NB4 (cell line): Measurements from ENCODE around the gene PRKAB1.
A peak's percentile ranks its signal among the peaks of the same experiment; 100 is the strongest.

ENCODE experiments used
- DNase-seq: peaks from one replicate; pipeline ENCODE4 v3.0.0; 2010; ENCODE audit warnings: low read depth
- H3K4me3 ChIP-seq: one replicate; pipeline ENCODE4 v1.5.1; 2011; ENCODE audit warnings: mild to moderate bottlenecking, low read depth, low read length, moderate library complexity
- MYC ChIP-seq: IDR thresholded peaks from 2 replicates; pipeline ENCODE4 v1.6.1; 2011; ENCODE audit warnings: low read depth, low read length
- POLR2A ChIP-seq: IDR thresholded peaks from 2 replicates; pipeline ENCODE4 v1.6.1; 2011; ENCODE audit warnings: mild to moderate bottlenecking; ENCODE audit not compliant: insufficient read length; ENCODE audit errors: extremely low read depth
- TF ChIP-seq, protein P1 (sequence below): IDR thresholded peaks from 2 replicates; pipeline ENCODE4 v1.6.1; 2011; ENCODE audit warnings: low read depth, low read length
- TF ChIP-seq, protein P2 (sequence below): IDR thresholded peaks from one replicate; pipeline ENCODE4 v1.5.1; 2012; ENCODE audit warnings: low read depth, low read length

PRKAB1 gene

DNA sequence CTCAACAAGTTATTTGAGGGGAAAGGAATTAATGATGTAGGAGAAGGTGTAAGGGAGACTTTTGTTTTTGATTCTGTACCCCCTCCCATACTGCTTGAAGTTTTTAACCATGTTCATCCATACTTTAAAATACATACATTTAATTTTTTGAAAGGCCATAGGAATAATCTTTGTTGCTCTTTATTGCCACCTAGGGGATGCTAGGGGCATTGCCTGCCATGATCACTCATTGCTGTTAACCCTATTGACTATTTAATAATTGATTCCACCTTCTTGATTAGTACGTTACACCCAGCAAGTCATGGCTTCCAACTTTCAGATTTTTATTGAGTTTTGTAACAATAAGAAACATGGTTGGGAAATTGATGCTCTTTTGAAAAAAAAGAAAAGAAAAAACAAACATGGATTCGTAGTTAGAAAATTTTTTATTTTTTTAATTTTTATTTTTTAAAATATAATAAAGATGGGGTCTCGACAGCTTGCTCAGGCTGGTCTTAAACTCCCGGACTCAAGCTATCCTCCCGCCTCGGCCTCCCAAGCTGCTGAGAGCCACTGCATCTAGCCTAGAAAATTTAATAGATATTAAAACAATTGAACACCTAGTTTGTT lies 8.5 kb upstream of the PRKAB1 start:
- H3K4me3 ChIP-seq = no peak overlapping the region
- TF ChIP-seq, protein P1, sequence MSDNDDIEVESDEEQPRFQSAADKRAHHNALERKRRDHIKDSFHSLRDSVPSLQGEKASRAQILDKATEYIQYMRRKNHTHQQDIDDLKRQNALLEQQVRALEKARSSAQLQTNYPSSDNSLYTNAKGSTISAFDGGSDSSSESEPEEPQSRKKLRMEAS = no peak
- TF ChIP-seq, protein P2, sequence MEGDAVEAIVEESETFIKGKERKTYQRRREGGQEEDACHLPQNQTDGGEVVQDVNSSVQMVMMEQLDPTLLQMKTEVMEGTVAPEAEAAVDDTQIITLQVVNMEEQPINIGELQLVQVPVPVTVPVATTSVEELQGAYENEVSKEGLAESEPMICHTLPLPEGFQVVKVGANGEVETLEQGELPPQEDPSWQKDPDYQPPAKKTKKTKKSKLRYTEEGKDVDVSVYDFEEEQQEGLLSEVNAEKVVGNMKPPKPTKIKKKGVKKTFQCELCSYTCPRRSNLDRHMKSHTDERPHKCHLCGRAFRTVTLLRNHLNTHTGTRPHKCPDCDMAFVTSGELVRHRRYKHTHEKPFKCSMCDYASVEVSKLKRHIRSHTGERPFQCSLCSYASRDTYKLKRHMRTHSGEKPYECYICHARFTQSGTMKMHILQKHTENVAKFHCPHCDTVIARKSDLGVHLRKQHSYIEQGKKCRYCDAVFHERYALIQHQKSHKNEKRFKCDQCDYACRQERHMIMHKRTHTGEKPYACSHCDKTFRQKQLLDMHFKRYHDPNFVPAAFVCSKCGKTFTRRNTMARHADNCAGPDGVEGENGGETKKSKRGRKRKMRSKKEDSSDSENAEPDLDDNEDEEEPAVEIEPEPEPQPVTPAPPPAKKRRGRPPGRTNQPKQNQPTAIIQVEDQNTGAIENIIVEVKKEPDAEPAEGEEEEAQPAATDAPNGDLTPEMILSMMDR = peak; percentile 96
- TF ChIP-seq MYC (no peak), POLR2A (no peak)
- DNase-seq = peak; percentile 55

DNA sequence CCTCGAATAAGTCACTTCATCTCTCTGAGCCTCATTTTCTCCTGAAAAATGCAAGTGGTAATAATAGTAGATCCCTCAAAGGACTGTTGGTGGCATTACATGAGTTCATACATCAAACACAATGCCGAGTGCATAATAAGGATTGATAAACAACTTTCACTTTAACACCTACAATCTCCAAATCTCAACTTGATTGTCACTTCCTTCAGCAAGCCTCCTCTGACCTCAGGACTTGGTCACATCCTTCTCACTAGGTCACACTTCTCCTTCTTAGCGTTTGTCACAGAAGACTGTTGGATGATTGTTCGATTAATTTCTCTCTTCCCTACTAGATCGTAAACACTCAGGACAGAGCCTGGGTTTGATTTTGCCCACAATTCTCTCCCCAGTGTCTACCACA lies 7.9 kb upstream of the PRKAB1 start:
- H3K4me3 ChIP-seq = no peak overlapping the region
- TF ChIP-seq, protein P1 = no peak
- TF ChIP-seq, protein P2 = no peak
- TF ChIP-seq POLR2A (no peak), MYC (no peak)
- no peak for DNase-seq

DNA sequence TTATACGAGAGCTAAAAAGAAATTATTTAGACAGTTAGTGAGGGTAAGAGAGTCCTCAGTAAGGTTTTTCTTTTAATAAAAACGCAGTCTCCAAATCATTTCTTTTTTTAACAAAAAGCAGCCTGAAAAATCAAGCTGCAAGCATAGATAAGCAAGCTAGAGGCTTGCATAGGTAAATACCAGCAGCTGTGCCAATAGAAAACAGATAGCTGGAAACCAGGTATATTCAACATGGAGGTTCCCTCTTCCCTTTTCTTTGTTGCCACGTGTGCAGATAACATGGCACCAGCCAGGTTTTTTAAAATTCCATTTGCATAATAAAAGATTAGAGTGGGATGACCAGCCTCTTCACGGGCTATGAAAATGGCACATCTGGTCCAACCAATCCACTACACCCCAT lies 6.1 kb upstream of the PRKAB1 start:
- TF ChIP-seq POLR2A = no peak
- TF ChIP-seq MYC = no peak
- TF ChIP-seq, protein P2 = no peak
- TF ChIP-seq, protein P1 = no peak
- H3K4me3 ChIP-seq = no peak overlapping the region
- DNase-seq = no peak

DNA sequence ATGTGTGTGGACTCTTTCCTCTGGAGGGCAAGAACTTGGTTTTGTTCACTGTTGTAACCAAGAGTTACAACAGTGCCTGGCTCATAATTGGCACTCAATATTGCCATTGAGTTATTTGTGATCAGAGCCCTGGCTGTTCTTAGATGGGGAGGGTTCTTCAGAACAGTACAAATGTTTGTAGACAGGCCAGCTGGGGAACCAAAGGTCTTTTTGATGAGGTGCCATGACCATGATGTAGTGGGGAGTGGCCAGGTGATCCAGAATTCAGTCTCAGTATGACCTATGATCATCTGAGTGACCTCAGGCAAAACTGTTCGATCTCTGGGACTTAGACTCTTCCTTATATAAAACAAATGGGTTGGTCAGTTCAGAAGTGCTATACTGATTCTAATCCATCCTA lies 3.3 kb upstream of the PRKAB1 start:
- TF ChIP-seq, protein P2 = no peak
- no peak for TF ChIP-seq POLR2A
- no peak for TF ChIP-seq MYC
- H3K4me3 ChIP-seq = no peak overlapping the region
- no peak for DNase-seq

DNA sequence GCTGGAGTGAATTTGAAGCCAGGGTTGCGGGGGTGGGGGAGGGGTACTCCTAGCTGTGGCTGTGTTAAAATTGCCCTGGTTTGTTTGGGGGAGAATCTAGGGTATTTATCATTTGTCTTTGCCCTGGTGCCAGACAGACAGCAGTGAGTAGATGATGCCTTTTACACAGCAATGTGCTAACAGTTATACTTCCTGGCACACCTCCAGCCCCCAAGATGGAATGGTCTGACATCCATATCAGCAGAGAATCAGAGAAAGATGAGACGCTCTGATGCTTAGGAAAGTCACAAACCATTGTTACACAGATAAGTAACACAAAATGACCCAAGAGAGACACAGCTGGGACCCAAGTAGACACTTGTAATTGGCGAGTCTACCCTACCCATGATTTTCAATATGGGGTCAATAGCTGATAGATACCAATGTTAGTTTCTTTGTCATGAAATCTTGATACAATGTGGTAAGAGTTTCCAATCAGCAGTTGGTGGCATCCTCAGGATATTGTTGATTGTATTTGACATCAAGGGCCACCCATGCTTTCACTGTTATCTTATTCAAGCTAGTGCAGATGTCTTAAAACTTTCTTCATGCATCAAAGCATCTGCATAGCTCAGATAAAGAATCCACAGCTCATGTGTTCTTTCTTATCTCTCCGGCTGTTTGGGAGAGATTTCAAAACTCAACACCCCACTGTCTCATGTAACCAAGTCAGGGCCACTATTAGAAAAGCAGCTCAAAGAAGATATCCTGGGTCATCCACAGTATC lies 2.6 kb upstream of the PRKAB1 start:
- TF ChIP-seq POLR2A = no peak
- TF ChIP-seq, protein P1 = no peak
- no peak for TF ChIP-seq MYC
- TF ChIP-seq, protein P2 = no peak
- H3K4me3 ChIP-seq = no peak overlapping the region
- no peak for DNase-seq
